SU-DHL-6 (cell line): ENCODE data around the gene LRRC63.

ENCODE experiments used
- H2AFZ ChIP-seq: fragments of 200-600 bp; sonication (generic); 2 replicates; pipeline ENCODE4 v1.6.1; 2014; ENCODE audit warnings: low read depth, mild to moderate bottlenecking, moderate library complexity, mixed read lengths, antibody characterized with exemption, low read length; ENCODE audit not compliant: severe bottlenecking
- H3F3A ChIP-seq: fragments of 200-600 bp; shearing (Covaris generic); 2 replicates; pipeline ENCODE4 v1.6.0; 2016; ENCODE audit warnings: antibody characterized with exemption, mild to moderate bottlenecking; ENCODE audit not compliant: insufficient read depth
- H3K27ac ChIP-seq: fragments of 200-600 bp; sonication (generic); 2 replicates; pipeline ENCODE4 v1.5.1; 2016; ENCODE audit warnings: low read depth, mild to moderate bottlenecking, low read length, moderate library complexity, mixed read lengths
- H3K27me3 ChIP-seq: fragments of 200-600 bp; sonication (generic), shearing (Covaris generic); 2 replicates; pipeline ENCODE4 v1.6.0; 2014; ENCODE audit warnings: mild to moderate bottlenecking, low read length
- H3K36me3 ChIP-seq: fragments of 200-600 bp; sonication (generic); 2 replicates; pipeline ENCODE4 v1.6.1; 2014; ENCODE audit warnings: mild to moderate bottlenecking, low read length, mixed read lengths
- H3K4me2 ChIP-seq: fragments of 300-600, 200-600 bp; shearing (Covaris generic), sonication (generic); 2 replicates; pipeline ENCODE4 v1.6.0; 2014; ENCODE audit warnings: low read length, low read depth, mild to moderate bottlenecking; ENCODE audit not compliant: poor library complexity, severe bottlenecking
- H3K4me3 ChIP-seq: fragments of 200-600 bp; sonication (generic); 2 replicates; pipeline ENCODE4 v1.5.1; 2014; ENCODE audit warnings: antibody characterized with exemption, low read length, mild to moderate bottlenecking, mixed read lengths; ENCODE audit not compliant: insufficient read depth, poor library complexity, severe bottlenecking
- H3K79me2 ChIP-seq: fragments of 200-600 bp; sonication (generic); 2 replicates; pipeline ENCODE4 v1.6.1; 2014; ENCODE audit warnings: mild to moderate bottlenecking, low read length, moderate library complexity; ENCODE audit not compliant: insufficient read depth
- H3K9ac ChIP-seq: fragments of 200-600 bp; sonication (generic); 2 replicates; pipeline ENCODE4 v1.7.0; 2014; ENCODE audit warnings: mild to moderate bottlenecking, low read length
- H3K9me2 ChIP-seq: fragments of 200-600 bp; sonication (generic); replicated peaks from 2 replicates; pipeline ENCODE4 v1.6.1; 2014; ENCODE audit warnings: low read length; ENCODE audit not compliant: insufficient read depth
- H3K9me3 ChIP-seq: fragments of 200-600 bp; sonication (generic); 2 replicates; pipeline ENCODE4 v1.6.1; 2014; ENCODE audit warnings: low read length, mixed read lengths; ENCODE audit not compliant: insufficient read depth
- H4K20me1 ChIP-seq: fragments of 200-600 bp; sonication (generic); 2 replicates; pipeline ENCODE4 v1.6.1; 2014; ENCODE audit warnings: low read depth, mild to moderate bottlenecking, antibody characterized with exemption, low read length, moderate library complexity, mixed read lengths
- CTCF ChIP-seq: fragments of 200-600 bp; sonication (generic); IDR thresholded peaks from one replicate; pipeline ENCODE4 v1.5.1; 2017; ENCODE audit warnings: antibody characterized with exemption, mild to moderate bottlenecking, low read length, moderate library complexity; ENCODE audit not compliant: insufficient read depth, poor library complexity, severe bottlenecking
- EZH2phosphoT487 ChIP-seq: fragments of 200-600 bp; sonication (generic), shearing (Covaris generic); conservative IDR thresholded peaks from 2 replicates; pipeline ENCODE4 v1.6.1; 2018; ENCODE audit warnings: mild to moderate bottlenecking, antibody characterized with exemption, low read length, moderate library complexity, mixed read lengths

The LRRC63 gene

GRCh38 chr13:46313024-46313423, 101.3 kb downstream of the LRRC63 start:
- H4K20me1 ChIP-seq, result no peaks in the 10 kb centered on the region
- no peak overlapping the region for H3K9ac ChIP-seq
- no peaks in the 10 kb centered on the region for H3K9me3 ChIP-seq
- H3K4me3 ChIP-seq, result no peak overlapping the region
- H3K9me2 ChIP-seq, result no peaks in the 10 kb centered on the region
- H3K4me2 ChIP-seq, result no peak overlapping the region
- H3K27me3 ChIP-seq, result no peaks in the 10 kb centered on the region
- H3K27ac ChIP-seq, result no peak overlapping the region
- no peak overlapping the region for H2AFZ ChIP-seq
- H3F3A ChIP-seq, result no peaks in the 10 kb centered on the region
- no peak for TF ChIP-seq EZH2phosphoT487
- no peak for TF ChIP-seq CTCF
- no peaks in the 10 kb centered on the region for H3K36me3 ChIP-seq
- no peaks in the 10 kb centered on the region for H3K79me2 ChIP-seq

GRCh38 chr13:46313432-46314257, 101.9 kb downstream of the LRRC63 start:
- no peaks in the 10 kb centered on the region for H3K9me2 ChIP-seq
- H3K4me3 ChIP-seq, result no peak overlapping the region
- no peak overlapping the region for H2AFZ ChIP-seq
- no peaks in the 10 kb centered on the region for H3K9me3 ChIP-seq
- no peak overlapping the region for H3K9ac ChIP-seq
- no peaks in the 10 kb centered on the region for H4K20me1 ChIP-seq
- TF ChIP-seq EZH2phosphoT487 (no peak), CTCF (no peak)
- H3K36me3 ChIP-seq, result no peaks in the 10 kb centered on the region
- no peaks in the 10 kb centered on the region for H3K27me3 ChIP-seq
- H3K27ac ChIP-seq, result no peak overlapping the region
- H3F3A ChIP-seq, result no peaks in the 10 kb centered on the region
- no peak overlapping the region for H3K4me2 ChIP-seq
- H3K79me2 ChIP-seq, result no peaks in the 10 kb centered on the region

- H3K9me2 ChIP-seq, result no peaks in the 10 kb centered on the region
- no peaks in the 10 kb centered on the region for H3F3A ChIP-seq
- TF ChIP-seq EZH2phosphoT487, result no peak
- no peak for TF ChIP-seq CTCF
- H3K27me3 ChIP-seq, result no peaks in the 10 kb centered on the region
- H4K20me1 ChIP-seq, result no peaks in the 10 kb centered on the region
- H3K9me3 ChIP-seq, result no peaks in the 10 kb centered on the region
- H3K27ac ChIP-seq, result no peak overlapping the region
- no peaks in the 10 kb centered on the region for H3K36me3 ChIP-seq
- no peak overlapping the region for H2AFZ ChIP-seq
- no peak overlapping the region for H3K4me3 ChIP-seq
- no peak overlapping the region for H3K9ac ChIP-seq
- H3K79me2 ChIP-seq, result no peaks in the 10 kb centered on the region
- no peak overlapping the region for H3K4me2 ChIP-seq
Observed at GRCh38 chr13:46314587-46314986, 102.9 kb downstream of the LRRC63 start.
